GM21423 (cell line): Measurements from ENCODE around the gene ZCWPW1.
A peak's percentile ranks its signal among the peaks of the same experiment; 100 is the strongest.
"Not testable (repeated sequence)": the region's sequence is repeated elsewhere in the genome, so short reads cannot be mapped to it uniquely, and the experiment has no call there.

ENCODE experiments used
- ATAC-seq: cut with Tn5 transposase; IDR thresholded peaks from one replicate; pipeline ENCODE4 v1.9.1; 2021; ENCODE audit warnings: mild to moderate bottlenecking, moderate library complexity; ENCODE audit not compliant: unreplicated experiment

The ZCWPW1 gene

DNA sequence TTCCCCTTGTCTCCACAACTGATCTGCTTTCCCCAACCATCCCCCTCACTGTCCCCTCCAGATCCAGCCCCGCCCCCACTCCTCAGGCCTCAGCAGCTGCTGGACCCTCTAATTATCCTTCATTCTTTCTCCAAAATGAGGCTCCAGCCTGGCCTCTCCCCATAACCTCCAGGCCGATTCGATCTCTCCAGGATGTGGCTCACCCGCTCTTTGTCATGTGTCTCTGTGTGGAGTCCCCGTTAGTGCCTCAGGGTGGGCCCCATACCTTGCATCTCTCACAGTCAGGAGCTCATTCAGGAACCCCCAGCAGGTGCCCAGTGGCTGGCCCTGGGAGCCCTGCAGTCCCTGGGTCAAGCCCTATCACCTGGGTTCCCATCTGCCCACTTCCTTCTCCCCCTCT is 53.9 kb downstream of the ZCWPW1 start:
- no peak for ATAC-seq

DNA sequence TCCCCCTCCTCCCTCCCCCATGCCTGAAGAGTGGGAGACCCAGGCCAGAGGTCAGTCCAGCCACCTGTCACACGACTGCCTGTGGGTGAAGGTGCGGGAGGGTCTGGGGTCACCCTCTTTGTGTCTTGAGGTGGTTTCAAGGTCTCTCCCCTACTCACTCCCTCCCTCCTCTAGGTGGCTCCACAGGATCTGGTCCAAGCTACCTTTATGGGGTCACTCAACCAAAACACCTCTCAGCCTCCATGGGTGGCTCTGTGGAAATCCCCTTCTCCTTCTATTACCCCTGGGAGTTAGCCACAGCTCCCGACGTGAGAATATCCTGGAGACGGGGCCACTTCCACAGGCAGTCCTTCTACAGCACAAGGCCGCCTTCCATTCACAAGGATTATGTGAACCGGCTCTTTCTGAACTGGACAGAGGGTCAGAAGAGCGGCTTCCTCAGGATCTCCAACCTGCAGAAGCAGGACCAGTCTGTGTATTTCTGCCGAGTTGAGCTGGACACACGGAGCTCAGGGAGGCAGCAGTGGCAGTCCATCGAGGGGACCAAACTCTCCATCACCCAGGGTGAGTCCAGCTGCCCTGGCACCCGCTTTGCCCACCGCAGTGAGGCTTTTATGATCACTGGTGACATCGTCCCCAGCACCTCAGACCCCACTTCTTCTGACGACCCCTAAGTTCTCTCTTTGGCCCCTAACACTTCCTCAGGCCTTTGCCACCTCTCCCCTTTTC is 54.5 kb downstream of the ZCWPW1 start:
- ATAC-seq, result not testable (repeated sequence)

DNA sequence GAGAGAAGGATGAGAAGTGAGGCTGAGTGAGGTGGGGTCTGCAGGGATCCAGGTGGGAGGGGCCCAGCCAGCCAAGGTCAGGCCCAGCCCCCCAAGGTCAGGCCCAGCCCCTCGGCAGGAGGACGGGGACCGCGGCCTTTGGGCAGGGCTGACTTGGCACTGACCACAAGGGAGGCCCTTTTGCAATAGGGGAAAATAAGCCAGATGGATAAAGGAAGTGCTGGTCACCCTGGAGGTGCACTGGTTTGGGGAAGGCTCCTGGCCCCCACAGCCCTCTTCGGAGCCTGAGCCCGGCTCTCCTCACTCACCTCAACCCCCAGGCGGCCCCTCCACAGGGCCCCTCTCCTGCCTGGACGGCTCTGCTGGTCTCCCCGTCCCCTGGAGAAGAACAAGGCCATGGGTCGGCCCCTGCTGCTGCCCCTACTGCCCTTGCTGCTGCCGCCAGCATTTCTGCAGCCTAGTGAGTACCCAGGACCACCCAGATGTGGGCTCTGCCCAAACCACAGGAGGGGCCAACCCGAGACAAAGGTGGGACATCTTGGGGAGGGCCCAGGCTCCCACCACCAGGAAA is 55.2 kb downstream of the ZCWPW1 start, which contains the start of gene PILRA:
TSS of gene PILRA (plus strand) at position 227 of the 571 bp plus-strand sequence. CDS start at position 397, 170 bp downstream.
- ATAC-seq, result no peak

DNA sequence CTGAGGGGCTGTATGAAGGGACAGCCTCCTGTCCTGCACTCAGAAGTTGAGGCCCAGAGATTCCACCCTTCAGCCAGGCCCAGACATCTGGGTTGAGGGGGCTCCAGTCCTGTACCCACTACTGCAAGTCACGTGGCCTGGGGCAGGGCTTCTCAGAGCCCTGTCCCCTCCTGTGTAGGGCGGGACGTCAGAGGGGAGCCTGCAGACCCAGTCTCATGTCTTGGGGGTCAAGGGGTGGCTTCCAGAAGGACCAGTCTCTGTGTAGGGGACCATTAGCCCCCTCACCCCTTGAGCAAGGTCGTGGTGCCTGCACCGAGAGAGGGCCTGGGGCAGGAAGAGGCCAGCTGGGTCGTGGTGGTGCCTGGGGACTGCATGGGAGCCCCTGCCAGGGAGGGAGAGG is 55.8 kb downstream of the ZCWPW1 start:
- no peak for ATAC-seq

DNA sequence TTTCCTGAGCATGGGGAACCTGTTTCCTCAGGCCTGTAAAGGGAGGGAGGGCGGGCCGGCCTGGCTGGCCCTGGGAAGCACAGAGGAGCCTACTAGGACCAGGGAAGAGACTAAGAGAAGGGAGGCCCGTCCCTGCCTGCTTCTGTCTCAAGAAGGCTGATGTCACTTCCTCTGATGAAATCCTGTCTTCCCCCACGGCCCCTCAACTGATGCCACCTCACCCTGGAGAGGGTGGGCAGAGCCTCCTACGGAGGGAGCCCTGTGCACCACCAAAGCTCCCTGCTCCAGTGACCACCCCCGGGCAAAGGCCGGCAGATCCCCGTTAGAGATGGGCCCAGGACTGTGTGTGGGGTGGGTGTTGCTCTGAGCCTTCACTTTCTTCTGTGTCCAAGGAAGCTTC is 56.2 kb downstream of the ZCWPW1 start:
- ATAC-seq, result no peak

DNA sequence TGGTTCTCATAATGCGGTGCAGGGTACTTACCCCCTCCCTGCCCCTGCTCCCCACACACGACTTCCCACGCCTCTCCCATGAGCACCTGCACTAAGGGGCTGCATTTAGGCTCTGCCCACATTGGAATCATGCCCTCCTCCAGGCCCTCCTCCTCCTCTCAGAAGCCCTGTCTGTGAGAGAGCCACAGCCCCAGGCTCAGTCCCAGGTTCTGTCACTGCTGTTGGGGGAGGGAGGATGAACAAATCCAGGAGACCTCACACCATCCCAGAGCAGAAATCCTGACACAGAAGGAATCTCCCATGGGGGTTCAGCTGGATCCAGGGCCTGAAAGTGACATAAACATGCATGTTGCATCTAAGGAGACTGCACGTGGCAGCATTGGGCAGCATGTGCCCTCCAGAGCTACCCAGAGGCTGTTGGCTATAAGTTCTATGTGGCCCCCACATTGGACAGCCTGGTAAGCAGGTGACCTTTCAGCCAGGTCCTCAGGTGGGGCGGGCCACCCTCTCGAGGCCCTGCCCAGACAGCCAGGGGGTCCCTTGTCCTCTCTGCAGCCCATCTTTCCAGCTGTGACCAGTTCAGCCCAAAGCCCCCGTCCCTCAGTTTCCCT is 56.8 kb downstream of the ZCWPW1 start:
- ATAC-seq, result no peak

DNA sequence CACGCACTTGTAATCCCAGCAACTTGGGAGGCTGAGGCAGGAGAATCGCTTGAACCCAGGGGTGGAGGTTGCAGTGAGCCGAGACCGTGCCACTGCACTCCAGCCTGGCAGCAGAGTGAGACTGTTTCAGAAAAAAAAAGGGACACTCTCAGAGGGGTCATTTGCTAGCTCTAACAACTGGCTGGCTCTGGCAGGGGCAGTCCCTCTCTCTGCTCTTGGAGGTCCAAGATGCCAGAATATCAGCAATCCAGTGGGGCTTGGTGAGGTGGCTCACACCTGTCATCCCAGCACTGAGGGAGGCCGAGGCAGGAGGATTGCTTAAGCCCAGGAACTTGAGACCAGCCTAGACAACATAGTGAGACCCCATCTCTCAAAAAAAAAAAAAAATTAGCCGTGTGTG is 57.8 kb downstream of the ZCWPW1 start:
- ATAC-seq, result no peak

DNA sequence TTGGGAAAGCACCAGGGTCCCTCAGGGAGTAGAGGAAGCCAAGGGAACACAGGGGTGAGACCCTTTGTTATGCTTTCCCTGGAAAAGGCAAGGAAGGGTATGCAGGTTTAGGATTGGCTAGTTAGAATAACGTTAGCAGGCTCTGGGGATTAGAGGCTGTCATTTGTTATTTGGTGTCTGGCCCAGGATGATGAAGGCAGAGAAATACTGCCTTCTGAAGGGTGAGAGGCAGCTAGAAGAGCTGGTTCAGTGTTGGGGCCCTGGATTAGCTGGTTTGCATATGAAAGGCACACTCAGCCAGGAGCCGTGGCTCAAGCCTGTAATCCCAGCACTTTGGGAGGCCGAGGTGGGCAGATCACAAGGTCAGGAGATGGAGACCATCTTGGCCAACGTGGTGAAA is 58.2 kb downstream of the ZCWPW1 start:
- ATAC-seq, result no peak

DNA sequence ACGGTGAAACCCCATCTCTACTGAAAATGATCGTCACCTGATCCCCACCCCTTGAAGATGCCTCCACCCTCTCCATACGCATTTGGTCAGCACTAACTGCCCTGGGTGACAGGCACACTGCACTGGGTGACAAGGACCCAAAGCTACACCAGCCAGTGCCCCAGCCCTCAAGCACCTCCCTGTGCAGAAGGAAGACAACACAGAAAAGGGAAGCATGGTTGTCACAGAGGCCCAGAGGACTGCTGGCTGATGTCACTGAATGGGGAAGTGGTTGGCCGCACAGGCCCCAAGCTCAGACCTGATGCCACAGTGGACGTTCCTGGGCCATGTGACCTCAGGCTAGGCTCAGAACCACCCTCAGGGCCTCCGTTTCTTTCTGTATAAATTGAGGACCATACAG is 59.4 kb downstream of the ZCWPW1 start:
- ATAC-seq, result peak; percentile 67

DNA sequence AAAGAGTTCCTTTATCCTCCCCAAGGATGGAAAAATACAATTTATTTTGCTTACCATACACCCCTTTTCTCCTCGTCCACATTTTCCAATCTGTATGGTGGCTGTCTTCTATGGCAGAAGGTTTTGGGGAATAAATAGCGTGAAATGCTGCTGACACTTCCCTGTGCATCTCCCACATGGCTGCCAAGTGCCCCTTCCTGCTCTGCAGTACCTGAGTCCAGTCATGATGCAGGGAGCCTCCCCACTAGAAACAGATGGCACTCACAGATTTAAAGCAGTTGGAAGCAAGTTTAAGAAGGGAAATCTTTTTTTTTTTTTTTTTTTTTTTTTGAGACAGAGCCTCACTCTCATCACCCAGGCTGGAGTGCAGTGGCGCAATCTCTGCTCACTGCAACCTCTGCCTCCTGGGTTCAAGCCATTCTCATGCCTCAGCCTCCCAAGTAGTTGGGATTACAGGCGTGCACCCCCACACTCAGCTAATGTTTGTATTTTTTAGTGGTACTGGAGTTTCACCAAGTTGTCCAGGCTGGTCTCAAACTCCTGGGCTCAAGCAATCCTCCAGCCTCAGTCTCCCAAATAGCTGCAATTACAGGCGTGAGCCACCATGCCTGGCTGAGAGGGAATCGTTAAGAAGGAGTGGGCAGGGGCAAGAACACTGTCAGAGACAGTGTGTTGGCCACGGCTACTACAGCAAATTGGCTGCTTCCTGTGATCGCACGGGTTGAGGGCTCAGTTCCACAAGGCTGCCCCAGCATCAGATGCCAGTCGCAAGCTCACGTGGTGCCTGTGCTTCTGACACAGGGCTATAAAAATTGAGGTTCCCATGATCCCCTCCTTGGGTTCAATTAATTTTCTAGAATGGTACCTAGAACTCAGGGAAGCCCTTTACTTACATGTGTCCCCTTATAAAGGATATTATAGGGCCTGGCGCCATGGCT is 60.6 kb downstream of the ZCWPW1 start:
- ATAC-seq, result no peak

DNA sequence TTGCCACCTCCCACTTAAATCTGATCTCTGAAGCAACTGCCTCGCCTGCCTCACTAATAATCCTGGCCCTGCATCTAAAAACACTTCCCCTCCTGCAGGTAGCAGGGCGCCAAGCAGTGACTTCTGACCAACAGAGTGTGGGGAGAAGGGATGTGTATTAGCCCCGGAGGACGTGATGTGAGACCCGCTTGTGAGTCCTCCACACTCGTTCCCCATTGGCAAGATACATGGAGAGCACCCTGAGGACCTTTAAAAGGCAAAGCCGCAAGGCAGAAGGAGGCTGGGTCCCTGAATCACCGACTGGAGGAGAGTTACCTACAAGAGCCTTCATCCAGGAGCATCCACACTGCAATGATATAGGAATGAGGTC is 61.3 kb downstream of the ZCWPW1 start:
- no peak for ATAC-seq

DNA sequence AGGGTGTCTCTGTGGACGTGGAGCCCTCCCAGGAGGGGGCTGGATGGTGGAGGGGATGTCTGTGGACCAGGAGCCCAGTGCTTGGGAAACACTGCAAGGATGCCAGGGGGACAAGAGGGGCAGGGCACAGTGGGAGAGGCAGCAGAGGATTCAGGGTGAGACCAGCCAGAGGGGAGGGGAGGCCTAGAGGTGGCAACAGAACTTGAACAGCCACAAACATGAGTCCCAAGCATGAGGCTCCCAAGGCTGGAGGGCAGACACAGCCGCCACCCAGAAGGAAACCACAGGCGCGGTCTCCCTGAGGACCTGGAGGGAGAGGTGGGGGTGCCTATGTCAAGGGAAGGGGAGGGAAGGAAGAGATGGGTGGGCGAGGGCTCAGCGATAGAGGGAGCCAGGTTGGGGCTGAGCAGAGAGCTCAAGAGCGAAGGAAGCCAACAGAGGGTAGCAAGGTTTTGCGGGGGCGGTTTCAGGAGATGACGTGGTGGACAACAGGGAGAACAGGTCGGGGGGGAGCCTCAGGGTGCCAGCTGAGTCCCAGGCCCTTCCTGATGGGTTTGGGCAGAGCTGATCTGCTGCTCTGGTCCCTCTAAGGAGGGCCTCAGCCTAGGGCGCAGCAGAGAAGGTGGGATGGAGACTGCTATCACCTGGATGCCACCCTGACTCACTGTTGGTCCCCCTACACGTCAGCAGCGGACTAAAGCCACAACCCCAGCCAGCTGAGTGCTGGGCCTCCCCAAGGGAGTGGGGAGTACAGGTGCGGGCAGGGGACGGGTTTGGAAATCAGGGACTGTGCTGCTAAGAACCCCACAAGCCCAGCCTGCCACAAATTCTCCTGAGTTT is 61.9 kb downstream of the ZCWPW1 start:
- ATAC-seq, result no peak

DNA sequence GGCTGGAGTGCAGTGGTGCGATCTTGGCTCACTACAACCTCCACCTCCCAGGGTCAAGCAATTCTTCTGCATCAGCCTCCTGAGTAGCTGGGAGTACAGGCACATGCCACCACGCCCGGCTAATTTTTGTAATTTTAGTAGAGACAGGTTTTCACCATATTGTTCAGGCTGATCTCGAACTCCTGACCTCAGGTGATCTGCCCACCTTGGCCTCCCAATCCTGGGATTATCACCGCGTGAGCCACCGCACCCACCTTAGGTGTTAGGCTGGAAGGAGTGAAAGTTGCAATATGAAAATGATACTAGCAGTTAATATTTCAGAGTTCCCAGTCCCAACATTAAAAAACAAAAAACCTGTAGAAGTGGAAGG is 62.5 kb downstream of the ZCWPW1 start:
- not testable (repeated sequence) for ATAC-seq

DNA sequence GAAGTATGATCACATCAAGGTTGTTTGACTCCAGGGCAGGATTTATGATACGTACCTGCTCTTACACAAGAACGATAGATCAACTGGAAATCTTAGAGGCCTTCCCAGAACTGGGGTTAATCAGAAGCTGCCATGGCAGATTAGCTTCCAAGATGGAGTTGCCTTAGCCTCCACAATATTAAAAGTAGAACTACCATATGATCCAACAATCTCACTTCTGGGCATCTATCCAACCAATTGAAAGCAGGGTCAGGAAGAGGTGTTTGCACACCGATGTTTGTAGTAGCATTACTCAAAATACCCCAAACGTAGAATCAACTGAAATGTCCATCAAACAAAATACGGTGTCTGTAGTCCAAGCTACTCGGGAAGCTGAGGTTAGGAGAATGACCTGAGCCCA is 64.0 kb downstream of the ZCWPW1 start:
- ATAC-seq, result no peak

DNA sequence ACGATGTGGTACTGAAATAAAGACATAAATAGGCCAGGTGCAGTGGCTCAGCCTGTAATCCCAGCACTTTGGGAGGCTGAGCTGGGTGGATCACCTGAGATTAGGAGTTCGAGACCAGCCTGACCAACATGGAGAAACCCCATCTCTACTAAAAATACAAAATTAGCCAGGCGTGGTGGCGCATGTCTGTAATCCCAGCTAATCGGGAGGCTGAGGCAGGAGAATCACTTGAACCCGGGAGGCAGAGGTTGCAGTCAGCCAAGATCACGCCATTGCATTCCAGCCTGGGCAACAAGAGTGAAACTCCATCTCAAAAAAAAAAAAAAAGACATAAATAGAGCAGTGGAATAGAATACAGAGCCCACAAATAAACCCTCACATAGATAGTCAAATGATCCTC is 64.7 kb downstream of the ZCWPW1 start:
- ATAC-seq, result not testable (repeated sequence)

DNA sequence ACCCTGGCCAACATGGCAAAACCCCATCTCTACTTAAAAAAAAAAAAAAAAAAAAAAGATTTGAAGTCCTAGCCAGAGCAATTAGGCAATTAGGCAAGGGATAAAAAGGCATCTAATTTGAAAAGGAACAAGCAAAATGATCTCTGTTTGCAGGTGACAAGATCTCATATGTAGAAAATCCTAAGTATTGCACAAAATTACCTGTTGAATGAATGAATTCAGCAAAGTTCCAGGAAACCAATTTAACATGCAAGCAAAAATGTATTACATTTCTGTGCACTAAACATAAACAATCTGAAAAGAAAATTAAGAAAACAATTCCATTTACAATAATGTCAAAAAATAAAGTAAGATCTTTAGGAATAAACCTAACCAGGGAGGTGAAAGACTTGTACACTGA is 65.4 kb downstream of the ZCWPW1 start:
- ATAC-seq, result no peak

DNA sequence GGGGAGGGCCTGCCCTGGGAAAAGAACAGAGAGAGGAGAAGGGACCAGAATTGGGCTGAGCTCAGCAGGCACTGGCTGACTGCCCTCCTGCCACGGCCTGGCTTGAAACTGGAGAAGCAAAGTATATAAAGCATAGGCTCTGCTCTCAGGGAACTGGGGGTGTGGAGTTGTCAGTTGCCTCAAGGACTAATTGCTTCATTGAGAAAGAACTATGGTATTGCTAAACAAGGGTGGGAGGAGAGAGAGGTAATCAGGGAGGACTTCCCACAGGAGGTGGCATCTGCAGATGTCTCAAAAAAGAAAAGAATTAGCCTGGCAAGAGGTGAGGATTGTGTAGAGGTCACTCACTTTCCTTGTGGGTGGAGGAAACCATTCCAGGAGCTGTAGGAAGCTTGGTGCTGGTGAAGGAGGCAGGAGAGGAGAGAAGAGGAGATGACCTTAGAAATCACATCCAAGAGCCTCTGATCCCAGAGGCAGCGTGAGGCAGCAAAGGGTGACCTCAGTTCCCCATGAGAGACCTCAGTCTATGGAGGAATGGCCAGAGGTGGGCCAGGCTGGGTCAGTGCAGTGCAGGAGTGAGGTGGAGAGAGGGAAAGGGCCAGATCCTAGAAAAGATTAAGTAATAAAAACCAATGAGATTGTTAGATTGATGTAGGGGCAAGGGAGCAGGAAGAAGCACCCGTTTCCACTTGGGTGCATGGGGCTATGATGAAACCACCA is 68.2 kb downstream of the ZCWPW1 start:
- no peak for ATAC-seq

DNA sequence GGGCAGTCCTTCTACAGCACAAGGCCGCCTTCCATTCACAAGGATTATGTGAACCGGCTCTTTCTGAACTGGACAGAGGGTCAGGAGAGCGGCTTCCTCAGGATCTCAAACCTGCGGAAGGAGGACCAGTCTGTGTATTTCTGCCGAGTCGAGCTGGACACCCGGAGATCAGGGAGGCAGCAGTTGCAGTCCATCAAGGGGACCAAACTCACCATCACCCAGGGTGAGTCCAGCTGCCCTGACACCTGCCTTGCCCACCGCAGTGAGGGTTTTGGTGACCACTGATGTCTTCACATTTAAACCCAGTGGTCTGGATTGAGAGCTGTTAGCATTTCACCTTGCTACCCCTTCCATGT is 69.7 kb downstream of the ZCWPW1 start:
- no peak for ATAC-seq

DNA sequence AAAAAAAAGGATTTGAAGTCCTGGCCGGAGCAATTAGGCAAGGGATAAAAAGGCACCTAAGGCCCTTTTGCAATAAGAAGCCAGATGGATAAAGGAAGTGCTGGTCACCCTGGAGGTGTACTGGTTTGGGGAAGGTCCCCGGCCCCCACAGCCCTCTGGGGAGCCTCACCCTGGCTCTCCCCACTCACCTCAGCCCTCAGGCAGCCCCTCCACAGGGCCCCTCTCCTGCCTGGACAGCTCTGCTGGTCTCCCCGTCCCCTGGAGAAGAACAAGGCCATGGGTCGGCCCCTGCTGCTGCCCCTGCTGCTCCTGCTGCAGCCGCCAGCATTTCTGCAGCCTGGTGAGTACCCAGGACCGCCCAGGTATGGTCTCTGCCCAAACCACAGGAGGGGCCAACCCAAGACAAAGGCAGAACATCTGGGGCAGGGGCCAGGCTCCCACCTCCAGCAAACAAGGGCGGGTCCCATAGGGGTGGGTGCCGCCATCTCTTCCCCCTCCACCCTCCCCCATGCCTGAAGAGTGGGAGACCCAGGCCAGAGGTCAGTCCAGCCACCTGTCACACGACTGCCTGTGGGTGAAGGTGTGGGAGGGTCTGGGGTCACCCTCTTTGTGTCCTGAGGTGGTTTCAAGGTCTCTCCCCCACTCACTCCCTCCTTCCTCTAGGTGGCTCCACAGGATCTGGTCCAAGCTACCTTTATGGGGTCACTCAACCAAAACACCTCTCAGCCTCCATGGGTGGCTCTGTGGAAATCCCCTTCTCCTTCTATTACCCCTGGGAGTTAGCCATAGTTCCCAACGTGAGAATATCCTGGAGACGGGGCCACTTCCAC is 70.3 kb downstream of the ZCWPW1 start, which contains the start of gene PILRB:
TSS of gene PILRB (plus strand) at position 91 of the 830 bp plus-strand sequence. CDS start at position 277, 186 bp downstream.
- ATAC-seq, result no peak
